Ishikawa (cell line): Measurements from ENCODE around the gene ARFGAP1.

ENCODE experiments used
- CEBPB ChIP-seq: IDR thresholded peaks from 2 replicates; pipeline ENCODE4 v1.6.1; 2012
- CREB1 ChIP-seq: IDR thresholded peaks from 2 replicates; pipeline ENCODE4 v1.6.1; 2012; ENCODE audit warnings: low read depth
- EP300 ChIP-seq: IDR thresholded peaks from 2 replicates; pipeline ENCODE4 v1.6.1; 2012; ENCODE audit warnings: borderline replicate concordance
- FOXM1 ChIP-seq: IDR thresholded peaks from 2 replicates; pipeline ENCODE4 v1.6.1; 2012; ENCODE audit warnings: low read depth, borderline replicate concordance
- NFIC ChIP-seq: IDR thresholded peaks from 2 replicates; pipeline ENCODE4 v1.6.1; 2012
- RAD21 ChIP-seq: IDR thresholded peaks from 2 replicates; pipeline ENCODE4 v1.6.1; 2012; ENCODE audit warnings: low read depth
- TAF1 ChIP-seq: IDR thresholded peaks from 2 replicates; pipeline ENCODE4 v1.6.1; 2012; ENCODE audit warnings: low read depth, mild to moderate bottlenecking
- TCF12 ChIP-seq: IDR thresholded peaks from 2 replicates; pipeline ENCODE4 v1.6.1; 2012; ENCODE audit warnings: low read depth
- TEAD4 ChIP-seq: IDR thresholded peaks from 2 replicates; pipeline ENCODE4 v1.6.1; 2012
- USF1 ChIP-seq: IDR thresholded peaks from 2 replicates; pipeline ENCODE4 v1.6.1; 2012
- YY1 ChIP-seq: IDR thresholded peaks from 2 replicates; pipeline ENCODE4 v1.6.1; 2012; ENCODE audit warnings: low read depth
- ZBTB7A ChIP-seq: IDR thresholded peaks from 2 replicates; pipeline ENCODE4 v1.6.1; 2012; ENCODE audit warnings: low read depth
- TF ChIP-seq, protein P1 (sequence below): IDR thresholded peaks from 2 replicates; pipeline ENCODE4 v1.6.1; 2012
- TF ChIP-seq, protein P2 (sequence below): IDR thresholded peaks from 2 replicates; pipeline ENCODE4 v1.6.1; 2012; ENCODE audit warnings: low read depth, mild to moderate bottlenecking

DNA sequence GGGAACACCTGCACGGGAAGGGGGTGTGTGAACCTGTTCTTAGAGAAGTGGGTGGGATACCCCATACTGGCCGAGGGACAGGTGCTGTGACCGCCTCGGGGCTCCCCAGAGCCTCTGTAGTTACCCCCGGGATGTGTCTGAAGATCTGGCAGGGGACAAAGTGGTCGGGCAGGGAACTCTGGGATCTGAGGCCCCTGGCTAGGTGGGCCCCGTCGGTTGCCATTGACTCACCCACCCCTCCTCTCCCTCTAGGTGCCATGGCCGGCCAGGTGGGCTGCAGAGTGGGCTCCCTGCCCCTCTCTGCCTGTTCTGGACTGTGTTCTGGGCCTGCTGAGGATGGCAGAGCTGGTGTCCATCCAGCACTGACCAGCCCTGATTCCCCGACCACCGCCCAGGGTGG lies 32.6 kb upstream of the ARFGAP1 start:
- TF ChIP-seq FOXM1 = no peak
- TF ChIP-seq, protein P1, sequence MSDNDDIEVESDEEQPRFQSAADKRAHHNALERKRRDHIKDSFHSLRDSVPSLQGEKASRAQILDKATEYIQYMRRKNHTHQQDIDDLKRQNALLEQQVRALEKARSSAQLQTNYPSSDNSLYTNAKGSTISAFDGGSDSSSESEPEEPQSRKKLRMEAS = no peak
- TF ChIP-seq ZBTB7A = no peak
- no peak for TF ChIP-seq TEAD4
- no peak for TF ChIP-seq YY1
- no peak for TF ChIP-seq TAF1
- no peak for TF ChIP-seq EP300
- no peak for TF ChIP-seq RAD21
- TF ChIP-seq CREB1 = no peak
- TF ChIP-seq, protein P2, sequence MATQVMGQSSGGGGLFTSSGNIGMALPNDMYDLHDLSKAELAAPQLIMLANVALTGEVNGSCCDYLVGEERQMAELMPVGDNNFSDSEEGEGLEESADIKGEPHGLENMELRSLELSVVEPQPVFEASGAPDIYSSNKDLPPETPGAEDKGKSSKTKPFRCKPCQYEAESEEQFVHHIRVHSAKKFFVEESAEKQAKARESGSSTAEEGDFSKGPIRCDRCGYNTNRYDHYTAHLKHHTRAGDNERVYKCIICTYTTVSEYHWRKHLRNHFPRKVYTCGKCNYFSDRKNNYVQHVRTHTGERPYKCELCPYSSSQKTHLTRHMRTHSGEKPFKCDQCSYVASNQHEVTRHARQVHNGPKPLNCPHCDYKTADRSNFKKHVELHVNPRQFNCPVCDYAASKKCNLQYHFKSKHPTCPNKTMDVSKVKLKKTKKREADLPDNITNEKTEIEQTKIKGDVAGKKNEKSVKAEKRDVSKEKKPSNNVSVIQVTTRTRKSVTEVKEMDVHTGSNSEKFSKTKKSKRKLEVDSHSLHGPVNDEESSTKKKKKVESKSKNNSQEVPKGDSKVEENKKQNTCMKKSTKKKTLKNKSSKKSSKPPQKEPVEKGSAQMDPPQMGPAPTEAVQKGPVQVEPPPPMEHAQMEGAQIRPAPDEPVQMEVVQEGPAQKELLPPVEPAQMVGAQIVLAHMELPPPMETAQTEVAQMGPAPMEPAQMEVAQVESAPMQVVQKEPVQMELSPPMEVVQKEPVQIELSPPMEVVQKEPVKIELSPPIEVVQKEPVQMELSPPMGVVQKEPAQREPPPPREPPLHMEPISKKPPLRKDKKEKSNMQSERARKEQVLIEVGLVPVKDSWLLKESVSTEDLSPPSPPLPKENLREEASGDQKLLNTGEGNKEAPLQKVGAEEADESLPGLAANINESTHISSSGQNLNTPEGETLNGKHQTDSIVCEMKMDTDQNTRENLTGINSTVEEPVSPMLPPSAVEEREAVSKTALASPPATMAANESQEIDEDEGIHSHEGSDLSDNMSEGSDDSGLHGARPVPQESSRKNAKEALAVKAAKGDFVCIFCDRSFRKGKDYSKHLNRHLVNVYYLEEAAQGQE = no peak
- no peak for TF ChIP-seq CEBPB
- no peak for TF ChIP-seq TCF12
- no peak for TF ChIP-seq USF1
- no peak for TF ChIP-seq NFIC
